ENCODE data around the gene RASGRF2.

- TF ChIP-seq CTCF (IDR thresholded peaks at IDR 0.05) (no peak), POLR2A (IDR thresholded peaks at IDR 0.05) (no peak)
Measured at GRCh38 chr5:81212211-81212751, 252.1 kb downstream of the RASGRF2 start.
